PC-3 (cell line): Measurements from ENCODE around the gene LAMA2.
A peak's percentile ranks its signal among the peaks of the same experiment; 100 is the strongest.

ENCODE experiments used
- CTCF ChIP-seq: fragments of 300-600 bp; sonication (generic); conservative IDR thresholded peaks from 2 replicates; pipeline ENCODE4 v1.5.1; 2017; ENCODE audit warnings: antibody characterized with exemption, low read depth, mild to moderate bottlenecking, low read length
- EZH2phosphoT487 ChIP-seq: fragments of 300-600 bp; sonication (generic); IDR thresholded peaks from 2 replicates; pipeline ENCODE4 v1.6.1; 2018; ENCODE audit warnings: mild to moderate bottlenecking, antibody characterized with exemption, low read length, borderline replicate concordance

- TF ChIP-seq CTCF, result peak; percentile 74
- TF ChIP-seq EZH2phosphoT487, result no peak
These were observed 368.9 kb downstream of the LAMA2 start for GRCh38 chr6:129251669-129252376.
